ENCODE data around the gene RABGAP1L.
"Not testable (repeated sequence)": the region's sequence is repeated elsewhere in the genome, so short reads cannot be mapped to it uniquely, and the experiment has no call there.

Gene RABGAP1L

GRCh38 chr1:174156437-174156836, 2.9 kb upstream of the RABGAP1L start:
- no peak for FAIRE-seq

GRCh38 chr1:174157157-174157806, 2.0 kb upstream of the RABGAP1L start:
- no peak for FAIRE-seq

GRCh38 chr1:174158767-174159251, 511 bp upstream of the RABGAP1L start:
- no peak for FAIRE-seq

GRCh38 chr1:174160109-174160473, 771 bp downstream of the RABGAP1L start:
- FAIRE-seq = no peak

GRCh38 chr1:174160603-174161002, 1.3 kb downstream of the RABGAP1L start:
- no peak for FAIRE-seq

- FAIRE-seq = no peak
These were observed 2.5 kb downstream of the RABGAP1L start for GRCh38 chr1:174161813-174162212.

GRCh38 chr1:174164826-174165225, 5.5 kb downstream of the RABGAP1L start:
- FAIRE-seq = no peak

GRCh38 chr1:174165471-174166137, 6.3 kb downstream of the RABGAP1L start:
- no peak for FAIRE-seq

GRCh38 chr1:174166530-174167264, 7.4 kb downstream of the RABGAP1L start:
- no peak for FAIRE-seq

- FAIRE-seq = no peak
These were observed 8.0 kb downstream of the RABGAP1L start for GRCh38 chr1:174167265-174167803.

GRCh38 chr1:174169342-174169741, 10.0 kb downstream of the RABGAP1L start:
- no peak for FAIRE-seq

GRCh38 chr1:174171073-174171472, 11.8 kb downstream of the RABGAP1L start:
- no peak for FAIRE-seq

- FAIRE-seq = no peak
These were observed 15.4 kb downstream of the RABGAP1L start for GRCh38 chr1:174174461-174175329.

- FAIRE-seq = not testable (repeated sequence)
These were observed 19.1 kb downstream of the RABGAP1L start for GRCh38 chr1:174178459-174178858.

GRCh38 chr1:174189428-174190062, 30.2 kb downstream of the RABGAP1L start:
- FAIRE-seq = no peak

- FAIRE-seq = no peak
These were observed 31.4 kb downstream of the RABGAP1L start for GRCh38 chr1:174190691-174191199.

GRCh38 chr1:174191349-174191862, 32.1 kb downstream of the RABGAP1L start:
- no peak for FAIRE-seq

- FAIRE-seq = no peak
These were observed 35.1 kb downstream of the RABGAP1L start for GRCh38 chr1:174194461-174194860.

- no peak for FAIRE-seq
These were observed 37.8 kb downstream of the RABGAP1L start for GRCh38 chr1:174197088-174197487.

- no peak for FAIRE-seq
These were observed 38.2 kb downstream of the RABGAP1L start for GRCh38 chr1:174197547-174197946.

- no peak for FAIRE-seq
These were observed 38.9 kb downstream of the RABGAP1L start for GRCh38 chr1:174198202-174198601.

Data from colon (tissue), 2 donors.